Neural progenitor cell (in vitro differentiated cells): ENCODE data around the gene TRIM2.

Experiments
- CTCF ChIP-seq: fragments of 200-600 bp; sonication (generic); IDR thresholded peaks from 2 replicates; pipeline ENCODE4 v1.5.1; 2017; ENCODE audit warnings: antibody characterized with exemption, mild to moderate bottlenecking
- EZH2 ChIP-seq: fragments of 200-600 bp; sonication (generic); IDR thresholded peaks from 2 replicates; pipeline ENCODE4 v1.6.1; 2017; ENCODE audit warnings: antibody characterized with exemption, mild to moderate bottlenecking, moderate library complexity
- EZH2phosphoT487 ChIP-seq: fragments of 200-600 bp; sonication (generic); IDR thresholded peaks from 2 replicates; pipeline ENCODE4 v1.6.1; 2017; ENCODE audit warnings: antibody characterized with exemption

DNA sequence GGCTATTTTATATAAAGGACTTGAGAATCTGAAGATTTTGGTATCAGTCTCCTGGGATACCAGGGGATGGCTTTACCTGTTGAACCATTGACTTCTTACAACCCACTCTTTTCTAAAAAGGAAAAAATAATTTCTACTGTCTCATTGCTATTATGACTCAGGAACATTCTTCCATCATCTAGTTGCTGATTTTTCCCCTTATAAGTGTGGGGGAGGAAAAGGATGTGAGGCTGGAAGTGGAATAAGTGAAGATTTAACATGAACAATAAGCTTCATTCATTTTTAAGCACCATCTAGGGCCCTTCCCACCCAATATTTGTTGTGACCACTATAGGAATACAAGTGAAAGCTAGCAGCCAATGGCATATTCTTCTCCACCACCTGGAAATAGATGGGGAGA is 129.6 kb downstream of the TRIM2 start:
- TF ChIP-seq EZH2phosphoT487, result no peak
- TF ChIP-seq EZH2, result no peak
- TF ChIP-seq CTCF, result no peak
